GM21619 (cell line): ENCODE measurements around the gene ZNF330.

Experiments
- ATAC-seq: cut with Tn5 transposase; IDR thresholded peaks from one replicate; pipeline ENCODE4 v1.9.1; 2021; ENCODE audit not compliant: unreplicated experiment

Gene ZNF330

DNA sequence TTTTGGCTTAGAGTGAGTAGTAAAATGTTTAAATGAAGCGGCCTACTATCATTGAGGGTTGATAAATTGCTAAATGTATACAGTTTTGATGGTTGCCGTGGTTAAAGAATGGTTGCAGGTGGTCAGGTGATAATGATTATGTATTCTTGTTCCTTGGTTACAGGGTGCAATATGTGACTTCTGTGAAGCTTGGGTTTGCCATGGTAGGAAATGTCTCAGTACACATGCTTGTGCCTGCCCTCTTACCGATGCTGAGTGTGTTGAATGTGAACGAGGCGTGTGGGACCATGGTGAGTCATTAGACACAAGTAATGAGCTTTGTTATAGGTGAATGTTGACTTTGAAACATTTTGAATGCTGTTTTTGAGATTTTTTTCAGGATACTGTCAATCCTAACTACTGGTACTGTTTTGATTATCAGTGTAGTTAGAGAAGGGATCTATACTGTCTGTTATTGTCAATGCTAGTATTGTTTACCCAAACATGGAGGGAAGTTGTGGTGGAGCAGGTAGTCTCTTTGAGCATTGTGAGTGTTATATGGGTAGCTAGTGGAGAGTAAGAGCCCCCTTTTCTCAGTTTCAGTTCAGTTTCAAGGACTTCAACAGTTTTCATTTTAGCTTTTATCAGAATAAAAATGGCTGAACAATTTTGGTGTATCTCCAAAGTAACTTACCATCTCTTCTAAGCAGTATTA, 8.9 kb downstream of the ZNF330 start:
- peak; percentile 70 for ATAC-seq

- ATAC-seq = no peak
Measured at GRCh38 chr4:141233673-141234072, 13.0 kb downstream of the ZNF330 start.

- no peak for ATAC-seq
Measured at GRCh38 chr4:141238186-141238585, 17.5 kb downstream of the ZNF330 start.

DNA sequence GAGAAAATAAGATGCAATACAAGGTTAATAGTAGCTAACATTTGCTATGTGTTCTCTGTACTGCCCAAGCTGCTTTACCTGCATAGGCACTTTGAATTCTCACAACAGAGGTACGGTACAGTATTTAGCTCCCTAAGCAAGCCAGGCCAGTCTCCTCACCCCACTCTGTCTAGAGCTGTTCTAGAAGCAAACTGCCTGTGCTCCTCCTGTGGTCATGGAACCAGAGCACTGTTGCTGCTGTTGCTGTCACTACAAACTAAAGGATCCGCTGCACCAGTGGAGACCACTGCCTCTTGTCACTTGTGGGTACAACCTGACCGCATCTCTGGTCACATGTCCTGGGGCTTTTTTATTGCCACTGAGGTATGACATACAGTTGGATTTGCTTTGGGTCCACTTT, 19.6 kb downstream of the ZNF330 start:
- no peak for ATAC-seq

GRCh38 chr4:141240671-141241070, 20.0 kb downstream of the ZNF330 start:
- ATAC-seq = peak; percentile 41

GRCh38 chr4:141241986-141242385, 21.3 kb downstream of the ZNF330 start:
- ATAC-seq = no peak

DNA sequence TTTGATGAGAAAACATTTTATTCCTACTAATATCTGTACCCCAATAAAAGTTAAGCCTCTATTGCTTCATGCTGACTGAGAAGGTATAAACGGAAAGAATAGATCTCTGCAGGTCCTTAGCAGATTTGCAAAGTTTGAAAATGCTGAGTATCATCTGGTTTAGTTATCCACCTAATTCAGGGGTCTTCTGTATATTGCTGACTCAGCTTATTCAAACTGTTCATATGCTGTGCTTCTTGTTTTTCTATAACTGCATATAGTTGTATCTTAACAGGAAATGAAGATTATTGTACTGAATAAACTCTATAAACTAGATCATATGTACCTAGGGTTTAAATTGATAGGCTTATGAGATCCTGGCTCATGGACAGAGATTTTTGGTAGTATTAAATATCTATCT, 23.7 kb downstream of the ZNF330 start:
- ATAC-seq = no peak

- ATAC-seq = no peak
Measured at GRCh38 chr4:141246243-141246642, 25.5 kb downstream of the ZNF330 start.

- ATAC-seq = no peak
Measured at GRCh38 chr4:141246683-141247429, 26.2 kb downstream of the ZNF330 start.

DNA sequence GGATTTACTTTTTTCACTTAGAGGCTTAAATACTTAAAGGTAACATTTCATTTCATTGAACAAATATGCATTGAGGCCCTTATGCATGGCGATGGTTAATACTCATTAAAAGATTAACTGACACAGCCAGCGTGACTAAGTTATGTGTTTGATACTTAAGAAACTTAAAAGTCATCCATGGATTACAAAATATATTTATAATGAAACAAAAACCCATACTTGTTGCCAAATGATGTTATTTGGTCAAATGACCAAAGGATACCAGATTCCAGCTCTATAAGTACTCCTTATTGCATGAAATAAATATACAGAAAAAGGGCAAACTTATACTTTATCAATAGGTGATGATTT, 26.7 kb downstream of the ZNF330 start:
- no peak for ATAC-seq

DNA sequence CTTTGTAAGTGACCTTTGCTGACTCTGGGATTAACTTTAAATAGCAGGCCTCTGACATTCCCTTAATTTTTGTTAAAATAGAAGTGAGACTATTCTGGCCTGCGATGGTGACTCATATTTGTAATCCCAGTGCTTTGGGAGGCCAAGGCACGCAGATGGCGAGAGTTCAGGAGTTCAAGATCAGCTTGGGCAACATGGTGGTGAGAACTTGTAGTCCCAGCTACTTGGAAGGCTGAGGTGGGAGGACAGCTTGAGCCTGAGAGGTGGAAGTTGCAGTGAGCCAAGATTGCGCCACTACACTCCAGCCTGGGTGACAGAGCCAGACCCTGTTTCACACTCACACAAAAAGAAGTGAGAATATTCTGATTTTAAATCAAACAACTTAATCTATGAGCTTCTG, 27.3 kb downstream of the ZNF330 start:
- ATAC-seq = no peak

GRCh38 chr4:141248486-141248885, 27.8 kb downstream of the ZNF330 start:
- no peak for ATAC-seq

GRCh38 chr4:141254326-141254725, 33.6 kb downstream of the ZNF330 start:
- no peak for ATAC-seq

- no peak for ATAC-seq
Measured at GRCh38 chr4:141255016-141255415, 34.3 kb downstream of the ZNF330 start.

DNA sequence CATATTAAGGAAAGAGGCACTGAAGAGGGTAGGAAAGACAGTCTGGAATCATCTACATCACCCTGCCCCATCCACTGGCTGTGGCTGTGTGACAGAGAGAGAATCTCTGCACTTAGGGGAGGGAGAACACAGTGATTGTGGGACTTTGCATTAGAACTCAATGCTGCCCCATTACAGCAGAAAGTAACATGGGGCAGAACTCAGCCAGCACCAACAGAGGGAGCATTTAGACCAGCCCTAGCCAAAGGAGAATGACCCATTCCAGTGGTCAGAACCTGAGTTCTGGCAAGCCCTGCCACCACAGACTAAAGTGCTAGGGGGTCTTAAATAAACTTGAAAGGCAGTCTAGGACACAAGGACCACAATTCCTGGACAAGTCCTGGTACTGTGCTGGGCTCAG, 37.9 kb downstream of the ZNF330 start:
- no peak for ATAC-seq

DNA sequence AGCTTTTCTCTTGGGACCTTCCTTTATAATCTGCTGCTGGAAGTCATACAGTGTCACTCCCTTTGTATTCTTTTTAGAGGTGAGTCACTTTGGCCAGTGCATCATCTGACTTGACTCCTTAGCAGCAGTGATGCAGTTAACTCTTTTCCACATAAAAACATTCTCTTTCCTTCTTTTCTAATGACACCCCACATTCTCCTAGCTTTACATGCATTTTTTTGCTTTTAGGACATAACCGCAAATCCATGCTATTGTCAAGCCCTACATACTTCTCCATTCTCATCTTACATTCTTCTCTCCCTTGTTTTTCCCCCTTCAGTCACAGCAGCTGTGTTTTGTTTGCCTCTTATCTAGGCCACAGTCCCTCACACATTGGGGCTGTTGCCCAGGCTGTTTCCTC, 55.1 kb downstream of the ZNF330 start:
- no peak for ATAC-seq

DNA sequence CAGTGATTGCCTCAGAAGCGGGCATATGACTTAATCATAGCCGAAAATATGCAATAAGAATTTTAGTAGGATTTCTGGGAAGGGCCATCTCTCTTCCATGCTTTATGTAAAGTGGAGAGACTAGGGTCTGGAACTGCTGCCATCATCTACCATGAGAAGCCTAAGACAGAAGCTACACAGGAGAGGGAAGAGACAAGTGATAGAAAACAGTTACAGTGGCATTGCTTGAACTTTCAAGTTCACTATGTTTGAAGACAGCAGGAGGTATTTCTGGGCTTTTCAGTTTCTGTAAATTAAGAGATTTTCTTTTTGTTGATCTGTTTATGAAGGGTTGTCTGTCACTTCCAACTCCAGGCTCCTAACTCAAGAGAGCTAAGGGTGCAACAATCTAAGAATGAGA, 62.5 kb downstream of the ZNF330 start:
- ATAC-seq = no peak

DNA sequence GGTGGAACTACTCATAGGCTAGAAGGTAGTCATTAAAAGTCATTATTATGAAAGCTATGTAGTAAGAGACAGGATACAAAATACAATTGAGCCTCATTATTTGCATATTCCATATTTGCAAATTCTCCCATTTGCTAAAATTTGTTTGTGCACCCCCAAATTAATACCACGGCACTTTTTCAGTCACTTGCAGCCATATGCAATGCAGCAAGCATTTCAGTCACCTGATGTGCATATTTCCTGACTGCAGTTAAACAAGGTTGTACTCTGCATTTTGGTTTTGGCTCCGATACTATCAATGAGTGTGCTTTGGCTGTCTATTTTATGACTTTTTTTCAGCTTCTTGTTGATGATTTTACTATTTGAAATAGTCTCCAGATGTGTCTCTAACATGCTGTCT, 62.9 kb downstream of the ZNF330 start:
- no peak for ATAC-seq
